ENCODE measurements around the gene PTGFR. TPM values are rescaled to one million over a fixed set of nuclear protein-coding genes. Genes with fewer than 3 reads are reported as not detected.

The PTGFR gene
- total and polyA plus RNA-seq, 2 of the 13 experiments (the other 11 are each of a cell fraction or from before 2014, with no cell fraction given), result not detected

DNA sequence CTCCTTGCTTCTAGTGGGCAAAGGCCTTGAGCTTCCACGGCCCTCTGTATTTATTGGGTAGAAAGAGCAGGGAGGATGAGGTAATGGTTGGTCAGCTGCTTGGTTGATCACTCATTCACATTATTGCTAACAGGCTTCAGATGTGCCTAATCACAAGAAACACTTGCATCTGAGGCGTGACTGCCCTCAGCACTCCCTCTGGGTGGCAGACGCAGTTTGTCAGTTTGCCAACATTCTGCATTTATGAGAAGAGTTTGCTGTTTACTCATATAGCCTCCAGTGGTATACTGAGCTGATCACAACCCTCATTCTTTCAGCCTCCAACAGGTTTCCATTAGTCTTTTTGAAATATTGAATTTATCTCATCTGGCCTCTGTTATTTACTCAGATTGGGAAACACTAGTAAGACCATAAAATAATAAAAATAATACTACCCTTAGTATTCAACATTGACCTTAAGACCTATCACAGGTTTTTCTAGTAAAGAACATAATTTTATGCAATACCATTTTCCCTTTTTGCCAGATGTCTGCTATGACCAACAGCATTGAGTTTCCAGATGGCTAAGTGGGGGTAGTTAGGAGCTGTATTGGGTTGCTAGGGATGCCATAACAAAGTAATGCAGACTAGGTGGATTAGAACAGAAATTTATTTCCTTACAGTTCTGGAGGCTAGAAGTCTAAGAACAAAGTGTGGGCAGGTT is 53.3 kb downstream of the PTGFR start:
- Histone ChIP-seq H3K4me1 (ENCODE audit: insufficient read depth, low read length) (no peaks in the 10 kb centered on the region), H4K20me1 (ENCODE audit: insufficient read depth, low read length) (no peaks in the 10 kb centered on the region), H2AFZ (ENCODE audit: low read length) (no peak overlapping the region), H3K9ac (ENCODE audit: insufficient read depth, low read depth, low read length) (no peak overlapping the region), H3K36me3 (replicated peaks in 1 of 2; ENCODE audit: control insufficient read depth in 1 of 2, insufficient read depth in 2 of 2, low read length in 2 of 2) (no peaks in the 10 kb centered on the region), H3K27ac (ENCODE audit: extremely low read length, insufficient read depth, low read length) (no peak overlapping the region), H3K27me3 (ENCODE audit: control insufficient read depth in 1 of 2, insufficient read depth in 2 of 2, low read length in 2 of 2) (no peaks in the 10 kb centered on the region), H3K4me3 (replicated peaks in 1 of 3; ENCODE audit: insufficient read depth in 1 of 3, low read depth in 2 of 3, low read length in 3 of 3) (no peak overlapping the region), H3K4me2 (ENCODE audit: low read depth, low read length) (no peak overlapping the region), H3K9me3 (ENCODE audit: low read length) (0 out of 2 replicates have a peak, but pooled peaks cover 1% of the 10 kb centered on the region), H3K79me2 (ENCODE audit: insufficient read depth, low read length) (no peaks in the 10 kb centered on the region)
- BruUV-seq (replicated peaks), result no TSS peak
- CTCF ChIA-PET (ENCODE audit: low intra/inter-chr PET ratio, low total read pairs), result no interaction called here
- 2% methylated on average over 3 of the region's 3 CpGs for WGBS (ENCODE audit: low lambda C conversion rate)
- ATAC-seq (no peak), FAIRE-seq (no peak), DNase-seq (ENCODE audit: low spot score) (no peak)
- POLR2A ChIA-PET, result no interaction called here
- intact Hi-C loops (cut with micrococcal nuclease; ENCODE audit: unreplicated experiment) (no loop called here), in situ Hi-C loops (cut with HindIII; ENCODE audit: extremely low pct_ligation_motif_present, low pct_unique_long_range_greater_than_20kb) (no loop called here)
- TF ChIP-seq ETV5 (CRISPR knock-in tag; IDR thresholded peaks at IDR 0.05; ENCODE audit: borderline replicate concordance) (no peak), MATR3 (CRISPR knock-in tag; IDR thresholded peaks at IDR 0.05) (no peak), JUND (CRISPR knock-in tag; IDR thresholded peaks at IDR 0.05) (no peak), RCOR2 (CRISPR knock-in tag; IDR thresholded peaks at IDR 0.05) (no peak), SUZ12 (IDR thresholded peaks at IDR 0.05; ENCODE audit: low read depth, low read length) (no peak), ZNF674 (CRISPR knock-in tag; IDR thresholded peaks at IDR 0.05; ENCODE audit: low read depth) (no peak), MEIS2 (CRISPR knock-in tag; IDR thresholded peaks at IDR 0.05) (no peak), CSRNP2 (CRISPR knock-in tag; conservative IDR thresholded peaks at IDR 0.05; ENCODE audit: low read depth) (no peak), ZNF691 (CRISPR knock-in tag; IDR thresholded peaks at IDR 0.05; ENCODE audit: borderline replicate concordance, low read depth) (no peak), SATB2 (CRISPR knock-in tag; IDR thresholded peaks at IDR 0.05) (no peak), THAP11 (CRISPR knock-in tag; IDR thresholded peaks at IDR 0.05) (no peak), ZNF850 (CRISPR knock-in tag; conservative IDR thresholded peaks at IDR 0.05) (no peak), ZNF672 (CRISPR knock-in tag; IDR thresholded peaks at IDR 0.05) (no peak), GABPA (IDR thresholded peaks at IDR 0.05; ENCODE audit: low read depth, low read length) (no peak), GABPA (CRISPR knock-in tag; IDR thresholded peaks at IDR 0.05; ENCODE audit: low read depth) (no peak), YEATS2 (CRISPR knock-in tag; IDR thresholded peaks at IDR 0.05; ENCODE audit: borderline replicate concordance) (no peak)
- TF ChIP-seq, protein P1, sequence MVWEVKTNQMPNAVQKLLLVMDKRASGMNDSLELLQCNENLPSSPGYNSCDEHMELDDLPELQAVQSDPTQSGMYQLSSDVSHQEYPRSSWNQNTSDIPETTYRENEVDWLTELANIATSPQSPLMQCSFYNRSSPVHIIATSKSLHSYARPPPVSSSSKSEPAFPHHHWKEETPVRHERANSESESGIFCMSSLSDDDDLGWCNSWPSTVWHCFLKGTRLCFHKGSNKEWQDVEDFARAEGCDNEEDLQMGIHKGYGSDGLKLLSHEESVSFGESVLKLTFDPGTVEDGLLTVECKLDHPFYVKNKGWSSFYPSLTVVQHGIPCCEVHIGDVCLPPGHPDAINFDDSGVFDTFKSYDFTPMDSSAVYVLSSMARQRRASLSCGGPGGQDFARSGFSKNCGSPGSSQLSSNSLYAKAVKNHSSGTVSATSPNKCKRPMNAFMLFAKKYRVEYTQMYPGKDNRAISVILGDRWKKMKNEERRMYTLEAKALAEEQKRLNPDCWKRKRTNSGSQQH (CRISPR knock-in tag; IDR thresholded peaks at IDR 0.05; ENCODE audit: low read depth), result no peak

Measured in HepG2 (cell line).